HEK293 (cell line): ENCODE data around the gene MYL6B.

Experiments
- CTCF ChIA-PET: fragments of 350-600 bp; formaldehyde crosslinking; extraction: SDS; loops from one replicate; lab custom pipeline; 2021; ENCODE audit warnings: antibody characterized with exemption; lab: Yijun Ruan, JAX
- POLR2A ChIA-PET: fragments of 300-600 bp; formaldehyde crosslinking; extraction: SDS; loops from one replicate; lab custom pipeline; 2020; ENCODE audit warnings: antibody characterized with exemption, inconsistent platforms; lab: Yijun Ruan, JAX
- H3K27ac ChIP-seq: fragments of 200-500 bp; sonication (Bioruptor generic); 2 replicates; pipeline ENCODE4 v1.5.1; 2014; ENCODE audit warnings: low read depth, low read length, control low read depth, inconsistent platforms; ENCODE audit errors: extremely low read depth
- H3K36me3 ChIP-seq, 2 experiments: fragments of 200-500 bp in 1 of 2; sonication (Bioruptor generic) in 1 of 2; 1 replicate in 1 of 2; 2 replicates in 1 of 2; pipeline ENCODE4 v1.5.1; 2014 to 2017; ENCODE audit warnings: inconsistent platforms in 2 of 2, low read length in 2 of 2; ENCODE audit not compliant: control insufficient read depth in 2 of 2, insufficient read depth in 1 of 2
- H3K4me1 ChIP-seq: fragments of 200-500 bp; sonication (Bioruptor generic); 2 replicates; pipeline ENCODE4 v1.5.1; 2014; ENCODE audit warnings: mild to moderate bottlenecking, low read length, inconsistent platforms; ENCODE audit not compliant: control insufficient read depth, insufficient read depth
- H3K4me3 ChIP-seq: 2 replicates; pipeline ENCODE4 v1.5.1; 2011; ENCODE audit warnings: low read depth, mild to moderate bottlenecking, control low read depth, low read length, moderate library complexity
- H3K9me3 ChIP-seq: fragments of 200-500 bp; sonication (Bioruptor generic); 2 replicates; pipeline ENCODE4 v1.5.1; 2014; ENCODE audit warnings: low read depth, low read length, inconsistent platforms; ENCODE audit not compliant: control insufficient read depth, insufficient read depth
- GFI1B ChIP-seq: fragments of 450-650 bp; formaldehyde crosslinking; IDR thresholded peaks from 2 replicates; pipeline ENCODE4 v1.5.1; 2016; ENCODE audit warnings: missing biosample characterization, missing genetic modification characterization
- GLIS2 ChIP-seq: fragments of 450-650 bp; formaldehyde crosslinking; IDR thresholded peaks from 2 replicates; pipeline ENCODE4 v1.5.1; 2016; ENCODE audit warnings: missing biosample characterization, missing genetic modification characterization
- PRDM1 ChIP-seq: fragments of 450-650 bp; formaldehyde crosslinking; IDR thresholded peaks from 2 replicates; pipeline ENCODE4; 2016; ENCODE audit warnings: missing biosample characterization, missing genetic modification characterization
- PRDM10 ChIP-seq: fragments of 450-650 bp; formaldehyde crosslinking; IDR thresholded peaks from 2 replicates; pipeline ENCODE4 v1.5.1; 2016; ENCODE audit warnings: missing biosample characterization, missing genetic modification characterization
- REST ChIP-seq: fragments of 450-650 bp; formaldehyde crosslinking; IDR thresholded peaks from 2 replicates; pipeline ENCODE4 v1.5.1; 2016; ENCODE audit warnings: missing biosample characterization, missing genetic modification characterization
- SALL2 ChIP-seq: fragments of 450-650 bp; formaldehyde crosslinking; IDR thresholded peaks from 2 replicates; pipeline ENCODE4 v1.5.0; 2017; ENCODE audit warnings: missing biosample characterization, mild to moderate bottlenecking, missing genetic modification characterization, borderline replicate concordance
- WT1 ChIP-seq: fragments of 450-650 bp; formaldehyde crosslinking; IDR thresholded peaks from 2 replicates; pipeline ENCODE4 v1.5.1; 2016; ENCODE audit warnings: missing biosample characterization, missing genetic modification characterization
- ZBTB11 ChIP-seq: fragments of 450-650 bp; formaldehyde crosslinking; conservative IDR thresholded peaks from 2 replicates; pipeline ENCODE4 v1.5.1; 2016; ENCODE audit warnings: low read depth, missing biosample characterization, missing genetic modification characterization
- ZBTB48 ChIP-seq: fragments of 450-650 bp; formaldehyde crosslinking; IDR thresholded peaks from 2 replicates; pipeline ENCODE4 v1.5.1; 2016; ENCODE audit warnings: missing biosample characterization, missing genetic modification characterization
- ZBTB49 ChIP-seq: fragments of 450-650 bp; formaldehyde crosslinking; IDR thresholded peaks from 2 replicates; pipeline ENCODE4 v1.5.1; 2016; ENCODE audit warnings: missing biosample characterization, missing genetic modification characterization, low read depth
- ZBTB7A ChIP-seq: fragments of 450-650 bp; formaldehyde crosslinking; IDR thresholded peaks from 2 replicates; pipeline ENCODE4 v1.5.1; 2016; ENCODE audit warnings: low read depth, missing biosample characterization, missing genetic modification characterization
- ZFP37 ChIP-seq: fragments of 450-650 bp; formaldehyde crosslinking; IDR thresholded peaks from 2 replicates; pipeline ENCODE4 v1.5.1; 2016; ENCODE audit warnings: missing biosample characterization, missing genetic modification characterization
- ZNF138 ChIP-seq: fragments of 450-650 bp; formaldehyde crosslinking; IDR thresholded peaks from 2 replicates; pipeline ENCODE4 v1.5.1; 2016; ENCODE audit warnings: missing biosample characterization, missing genetic modification characterization, borderline replicate concordance
- ZNF335 ChIP-seq: fragments of 450-650 bp; formaldehyde crosslinking; conservative IDR thresholded peaks from 2 replicates; pipeline ENCODE4 v1.5.1; 2016; ENCODE audit warnings: missing biosample characterization, missing genetic modification characterization
- ZNF394 ChIP-seq: fragments of 450-650 bp; formaldehyde crosslinking; IDR thresholded peaks from 2 replicates; pipeline ENCODE4 v1.5.1; 2016; ENCODE audit warnings: missing biosample characterization, missing genetic modification characterization, mild to moderate bottlenecking, moderate library complexity, borderline replicate concordance
- ZNF398 ChIP-seq: fragments of 450-650 bp; formaldehyde crosslinking; IDR thresholded peaks from 2 replicates; pipeline ENCODE4 v1.5.1; 2017; ENCODE audit warnings: missing biosample characterization, missing genetic modification characterization
- ZNF433 ChIP-seq: fragments of 450-650 bp; formaldehyde crosslinking; IDR thresholded peaks from 2 replicates; pipeline ENCODE4 v1.5.1; 2016; ENCODE audit warnings: missing biosample characterization, missing genetic modification characterization, low read depth
- ZNF501 ChIP-seq: fragments of 450-650 bp; formaldehyde crosslinking; IDR thresholded peaks from 2 replicates; pipeline ENCODE4 v1.5.1; 2016; ENCODE audit warnings: missing biosample characterization, missing genetic modification characterization
- ZNF510 ChIP-seq: fragments of 450-650 bp; formaldehyde crosslinking; IDR thresholded peaks from 2 replicates; pipeline ENCODE4 v1.5.1; 2018; ENCODE audit warnings: mild to moderate bottlenecking, missing genetic modification characterization, missing biosample characterization; ENCODE audit not compliant: insufficient replicate concordance
- ZNF529 ChIP-seq: fragments of 450-650 bp; formaldehyde crosslinking; IDR thresholded peaks from 2 replicates; pipeline ENCODE4 v1.5.1; 2017; ENCODE audit warnings: missing genetic modification characterization, missing biosample characterization; ENCODE audit not compliant: insufficient replicate concordance
- ZNF654 ChIP-seq: fragments of 450-650 bp; formaldehyde crosslinking; IDR thresholded peaks from 2 replicates; pipeline ENCODE4 v1.5.1; 2016; ENCODE audit warnings: low read depth, missing biosample characterization, missing genetic modification characterization
- ZNF777 ChIP-seq: fragments of 450-650 bp; formaldehyde crosslinking; IDR thresholded peaks from 2 replicates; pipeline ENCODE4 v1.5.1; 2017; ENCODE audit warnings: missing biosample characterization, missing genetic modification characterization, borderline replicate concordance

The MYL6B gene

GRCh38 chr12:56119361-56119796, 33.0 kb upstream of the MYL6B start:
- Histone ChIP-seq H3K27ac (no peak overlapping the region), H3K4me3 (peak overlapping the region; percentile 78; the same call in 1 of the 2 replicates), H3K4me1 (peaks cover 5% of the 10 kb centered on the region), H3K36me3 (peaks cover 0 to 50% of the 10 kb centered on the region in 2 experiments; a peak in 1 of 3 replicates), H3K9me3 (no peaks in the 10 kb centered on the region)
- POLR2A ChIA-PET, result interaction anchor here (1.1 to 6.1 kb wide), 10 partner anchors 8 to 197 kb away, joined by 4 to 165 read pairs (median 22); partner anchors contain the start of genes ANKRD52, CNPY2, ESYT1 and MYL6
- CTCF ChIA-PET, result interaction anchor here (0.6 to 5.0 kb wide), 35 partner anchors 9 to 993 kb away, joined by 3 to 86 read pairs (median 4); partner anchors contain the start of genes ESYT1, MYL6, PA2G4 and RNF41
- TF ChIP-seq ZNF654 (tag by site-specific recombination) (peak; percentile 95), ZNF138 (tag by site-specific recombination) (no peak), GLIS2 (tag by site-specific recombination) (peak; percentile 72), GFI1B (tag by site-specific recombination) (no peak), ZBTB11 (no peak), ZNF777 (tag by site-specific recombination) (no peak), PRDM10 (tag by site-specific recombination) (peak; percentile 86), REST (0 out of 2 replicates have a peak, but pooled peaks have one; percentile 19), ZNF394 (tag by site-specific recombination) (no peak), ZBTB48 (tag by site-specific recombination) (peak; percentile 36; the same call in 1 of the 2 replicates), ZNF398 (tag by site-specific recombination) (peak; percentile 19; the same call in 1 of the 2 replicates), ZNF433 (no peak), ZBTB7A (tag by site-specific recombination) (no peak), SALL2 (tag by site-specific recombination) (no peak), ZNF335 (tag by site-specific recombination) (0 out of 2 replicates have a peak, but pooled peaks have one; percentile 19), ZFP37 (no peak), ZNF529 (tag by site-specific recombination) (no peak), WT1 (tag by site-specific recombination) (peak; percentile 47; the same call in 1 of the 2 replicates), ZNF510 (tag by site-specific recombination) (no peak), ZBTB49 (no peak), ZNF501 (no peak), PRDM1 (tag by site-specific recombination) (no peak)
